IMR-90 (cell line): ENCODE results near the gene TEX52.

ENCODE experiments used
- BHLHE40 ChIP-seq: fragments of 150-350 bp; IDR thresholded peaks from 2 replicates; pipeline ENCODE4 v1.6.1; 2016; ENCODE audit warnings: mild to moderate bottlenecking, low read depth, low read length
- CEBPB ChIP-seq: IDR thresholded peaks from 2 replicates; pipeline ENCODE4 v1.6.1; 2012; ENCODE audit warnings: low read depth, low read length, improper control_type of control experiment
- CTCF ChIP-seq: conservative IDR thresholded peaks from 2 replicates; pipeline ENCODE4 v1.5.1; 2012; ENCODE audit warnings: mild to moderate bottlenecking, low read depth, low read length, improper control_type of control experiment
- MAZ ChIP-seq: IDR thresholded peaks from 2 replicates; pipeline ENCODE4 v1.6.1; 2012; ENCODE audit warnings: low read depth, mild to moderate bottlenecking, low read length, improper control_type of control experiment, moderate library complexity, borderline replicate concordance
- POLR2A ChIP-seq: IDR thresholded peaks from 2 replicates; pipeline ENCODE4 v1.6.1; 2012; ENCODE audit warnings: mild to moderate bottlenecking, low read depth, low read length
- SMC3 ChIP-seq: fragments of 150-350 bp; IDR thresholded peaks from 2 replicates; pipeline ENCODE4 v1.6.1; 2016; ENCODE audit warnings: low read depth, mild to moderate bottlenecking, antibody characterized with exemption, low read length, moderate library complexity

GRCh38 chr12:2902272-2902880 lies 45.5 kb upstream of the TEX52 start:
- TF ChIP-seq BHLHE40 (no peak), CTCF (no peak), SMC3 (no peak), CEBPB (no peak), MAZ (no peak), POLR2A (no peak)
